HG02610 (cell line): ENCODE results near the gene MIS18A.
"Not testable (repeated sequence)": the region's sequence is repeated elsewhere in the genome, so short reads cannot be mapped to it uniquely, and the experiment has no call there.

Experiments
- ATAC-seq: cut with Tn5 transposase; IDR thresholded peaks from one replicate; pipeline ENCODE4 v1.9.1; 2021; ENCODE audit warnings: mild to moderate bottlenecking, moderate library complexity; ENCODE audit not compliant: unreplicated experiment

MIS18A gene

GRCh38 chr21:32306021-32306780 lies 27.4 kb upstream of the MIS18A start:
- no peak for ATAC-seq

DNA sequence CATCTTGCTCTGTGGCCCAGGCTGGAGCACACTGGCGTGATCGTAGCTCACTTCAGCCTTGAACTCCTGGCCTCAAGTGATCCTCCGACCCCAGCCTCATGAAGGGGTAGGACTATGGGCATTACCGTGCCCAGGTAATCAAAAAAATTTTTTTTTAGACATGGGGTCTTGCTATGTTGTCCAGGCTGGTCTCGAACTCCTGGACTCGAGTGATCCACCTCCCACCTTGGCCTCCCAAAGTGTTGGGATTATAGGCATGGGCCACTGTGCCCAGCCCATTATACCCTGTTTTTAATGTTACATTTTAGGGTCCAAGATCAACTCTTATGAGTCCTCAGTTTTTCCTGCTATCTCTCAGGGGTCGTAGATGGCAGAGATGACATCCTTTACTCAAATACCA lies 26.1 kb upstream of the MIS18A start:
- no peak for ATAC-seq

DNA sequence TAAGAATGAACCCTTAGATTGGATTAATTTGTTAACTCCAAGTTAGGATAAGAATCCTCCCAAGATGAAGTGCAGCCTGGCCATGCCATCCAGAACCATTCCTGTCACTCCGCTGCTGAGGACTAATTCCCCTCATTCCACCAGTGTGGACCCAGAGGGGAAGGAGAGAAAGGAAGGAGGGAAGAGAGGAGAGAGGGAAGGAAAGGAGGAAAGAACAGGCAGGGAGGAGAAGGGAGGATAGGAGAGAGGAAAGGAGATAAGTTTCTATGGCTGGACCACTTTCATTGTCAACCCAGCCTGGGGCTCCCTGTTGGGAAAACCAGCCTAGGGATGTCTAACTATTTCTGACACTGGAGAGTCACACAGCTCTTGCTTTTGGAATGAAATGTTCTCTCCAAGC lies 24.5 kb upstream of the MIS18A start:
- ATAC-seq = no peak

- ATAC-seq = no peak
These were observed 23.7 kb upstream of the MIS18A start for GRCh38 chr21:32302560-32302959.

GRCh38 chr21:32301596-32301995 lies 22.7 kb upstream of the MIS18A start:
- ATAC-seq = no peak

DNA sequence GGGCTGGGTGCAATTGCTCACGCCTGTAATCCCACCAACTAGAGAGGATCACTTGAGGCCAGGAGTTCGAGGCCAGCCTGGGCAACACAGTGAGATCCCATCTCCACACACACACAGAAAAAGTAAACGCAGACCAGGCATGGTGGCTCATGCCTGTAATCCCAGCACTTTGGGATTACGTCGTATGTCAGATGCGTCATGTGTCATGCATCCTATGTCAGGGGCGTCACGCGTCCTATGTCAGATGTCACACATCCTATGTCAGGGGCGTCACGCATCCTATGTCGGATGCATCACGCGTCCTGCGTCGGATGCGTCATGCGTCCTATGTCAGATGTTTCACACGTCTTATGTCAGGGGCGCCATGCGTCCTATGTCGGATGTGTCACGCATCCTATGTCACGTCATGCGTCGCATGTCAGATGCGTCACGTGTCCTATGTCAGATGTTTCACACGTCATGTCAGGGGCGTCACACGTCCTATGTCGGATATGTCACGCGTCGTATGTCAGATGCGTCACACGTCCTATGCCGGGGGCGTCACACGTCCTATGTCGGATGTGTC lies 21.4 kb upstream of the MIS18A start:
- ATAC-seq = no peak

DNA sequence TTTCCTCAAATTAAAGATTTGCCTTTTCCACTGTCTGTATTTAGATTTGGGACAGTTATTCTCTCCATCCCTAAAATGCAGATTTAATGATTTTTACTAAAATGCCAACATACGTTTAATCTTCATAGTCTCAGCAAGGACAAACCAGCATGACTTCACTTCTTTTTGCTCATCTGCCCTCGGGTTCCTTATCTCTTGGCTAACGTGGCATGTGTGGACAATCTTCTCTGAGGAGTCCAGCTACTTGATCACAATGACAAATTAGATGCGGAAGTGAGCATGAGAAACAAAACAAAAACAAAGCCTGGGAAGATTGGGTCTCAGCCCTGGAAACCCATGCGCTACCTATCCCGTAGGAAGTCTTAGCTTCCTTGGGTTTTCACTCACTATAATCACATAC lies 20.8 kb upstream of the MIS18A start:
- no peak for ATAC-seq

- ATAC-seq = no peak
These were observed 19.8 kb upstream of the MIS18A start, which contains the start of gene MRAP for GRCh38 chr21:32298658-32299081. Gene MRAP (plus strand): TSS chr21:32298855. CDS start chr21:32298972, 117 bp downstream.

DNA sequence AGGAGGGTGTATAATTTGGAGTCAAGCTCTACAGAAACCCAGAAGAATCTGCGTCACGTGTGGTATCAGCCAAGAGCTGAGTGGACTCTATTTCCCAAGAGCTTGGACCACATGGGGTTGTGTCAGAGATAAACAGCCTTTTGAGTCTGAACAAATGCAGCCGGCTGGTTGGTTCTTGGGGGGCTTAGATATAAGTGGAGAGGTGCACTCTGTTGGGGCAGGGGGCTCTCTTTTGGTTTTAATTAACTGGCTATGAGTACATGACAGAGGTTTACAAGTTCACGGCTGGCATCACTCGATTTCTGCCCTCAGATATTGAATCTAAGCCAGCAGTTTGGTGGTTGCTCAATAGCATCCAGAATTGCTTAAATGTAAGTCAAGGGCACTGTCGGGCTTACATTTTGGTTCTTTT lies 19.3 kb upstream of the MIS18A start:
- ATAC-seq = no peak

- ATAC-seq = no peak
These were observed 18.6 kb upstream of the MIS18A start for GRCh38 chr21:32297449-32297848.

- no peak for ATAC-seq
These were observed 6.6 kb upstream of the MIS18A start for GRCh38 chr21:32285476-32285875.

- no peak for ATAC-seq
These were observed 4.1 kb upstream of the MIS18A start for GRCh38 chr21:32282992-32283391.

GRCh38 chr21:32281531-32281930 lies 2.7 kb upstream of the MIS18A start:
- ATAC-seq = no peak

DNA sequence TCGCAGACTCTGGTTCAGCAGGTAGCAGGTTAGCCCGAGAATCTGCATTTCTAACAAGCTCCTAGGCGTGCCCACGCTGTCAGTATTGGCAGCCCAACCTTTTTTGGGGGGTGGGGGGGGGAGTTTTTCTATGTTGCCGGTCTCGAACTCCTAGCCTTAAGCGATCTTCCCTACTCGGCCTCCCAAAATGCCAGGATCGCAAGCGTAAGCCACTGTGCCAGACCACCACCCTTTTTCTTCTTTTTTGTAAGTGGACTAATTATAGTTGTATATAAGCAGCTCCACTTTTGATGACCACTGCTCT lies 480 bp upstream of the MIS18A start:
- ATAC-seq = no peak

GRCh38 chr21:32278103-32278502 lies 746 bp downstream of the MIS18A start:
- ATAC-seq = no peak

- no peak for ATAC-seq
These were observed 2.2 kb downstream of the MIS18A start for GRCh38 chr21:32276671-32277070.

DNA sequence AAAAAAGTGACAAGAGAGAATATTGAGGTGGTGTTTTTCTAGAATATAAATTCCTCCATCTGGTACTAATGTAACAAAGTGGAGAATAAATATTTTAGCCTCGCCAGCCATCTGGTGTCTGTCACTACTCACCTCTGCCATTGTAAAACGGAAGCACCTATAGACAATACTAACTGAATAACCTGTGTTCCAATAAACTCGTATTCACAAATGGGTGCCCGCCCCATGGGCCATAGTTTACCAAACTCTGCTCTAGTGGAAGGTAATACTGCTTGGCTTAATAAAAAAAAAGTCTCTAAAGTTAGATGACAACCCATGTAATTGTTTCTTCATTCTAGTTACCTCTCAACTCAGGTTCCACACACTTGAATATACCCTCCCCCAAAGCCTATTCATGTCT lies 8.1 kb downstream of the MIS18A start:
- no peak for ATAC-seq

- not testable (repeated sequence) for ATAC-seq
These were observed 13.5 kb downstream of the MIS18A start for GRCh38 chr21:32265321-32265720.

- no peak for ATAC-seq
These were observed 16.9 kb downstream of the MIS18A start for GRCh38 chr21:32261929-32262328.

- ATAC-seq = no peak
These were observed 18.7 kb downstream of the MIS18A start for GRCh38 chr21:32260130-32260529.

GRCh38 chr21:32258786-32259048 lies 20.1 kb downstream of the MIS18A start:
- ATAC-seq = not testable (repeated sequence)

GRCh38 chr21:32257962-32258785 lies 20.7 kb downstream of the MIS18A start:
- ATAC-seq = peak; percentile 51
